ENCODE measurements around the gene USHBP1.

GRCh38 chr19:17275441-17276175 lies 11.1 kb upstream of the USHBP1 start:
- no peak for TF ChIP-seq EZH2 (IDR thresholded peaks at IDR 0.05; ENCODE audit: insufficient read depth, poor library complexity, severe bottlenecking)
- TF ChIP-seq EZH2phosphoT487 (IDR thresholded peaks at IDR 0.05; ENCODE audit: insufficient read depth, low read depth), result no peak
